ENCODE results near the gene EXOSC10. TPM values are rescaled to one million over a fixed set of nuclear protein-coding genes. Genes with fewer than 3 reads are reported as not detected.
"Not testable (repeated sequence)": the region's sequence is repeated elsewhere in the genome, so short reads cannot be mapped to it uniquely, and the experiment has no call there.

The EXOSC10 gene
- total RNA-seq, 1 donor from 2014 or later, result 104 TPM

- Mint-ChIP-seq H3K27ac (no peak overlapping the region), H3K9me3 (ENCODE audit: low read depth) (no peaks in the 10 kb centered on the region), H3K4me1 (ENCODE audit: low read depth) (peaks cover 3% of the 10 kb centered on the region), H3K4me3 (ENCODE audit: low read depth) (no peak overlapping the region), H3K27me3 (no peaks in the 10 kb centered on the region), H3K36me3 (ENCODE audit: insufficient read depth) (no peaks in the 10 kb centered on the region)
- no peak for DNase-seq (ENCODE audit: low spot score, unreplicated experiment)
- TF ChIP-seq, protein P1, sequence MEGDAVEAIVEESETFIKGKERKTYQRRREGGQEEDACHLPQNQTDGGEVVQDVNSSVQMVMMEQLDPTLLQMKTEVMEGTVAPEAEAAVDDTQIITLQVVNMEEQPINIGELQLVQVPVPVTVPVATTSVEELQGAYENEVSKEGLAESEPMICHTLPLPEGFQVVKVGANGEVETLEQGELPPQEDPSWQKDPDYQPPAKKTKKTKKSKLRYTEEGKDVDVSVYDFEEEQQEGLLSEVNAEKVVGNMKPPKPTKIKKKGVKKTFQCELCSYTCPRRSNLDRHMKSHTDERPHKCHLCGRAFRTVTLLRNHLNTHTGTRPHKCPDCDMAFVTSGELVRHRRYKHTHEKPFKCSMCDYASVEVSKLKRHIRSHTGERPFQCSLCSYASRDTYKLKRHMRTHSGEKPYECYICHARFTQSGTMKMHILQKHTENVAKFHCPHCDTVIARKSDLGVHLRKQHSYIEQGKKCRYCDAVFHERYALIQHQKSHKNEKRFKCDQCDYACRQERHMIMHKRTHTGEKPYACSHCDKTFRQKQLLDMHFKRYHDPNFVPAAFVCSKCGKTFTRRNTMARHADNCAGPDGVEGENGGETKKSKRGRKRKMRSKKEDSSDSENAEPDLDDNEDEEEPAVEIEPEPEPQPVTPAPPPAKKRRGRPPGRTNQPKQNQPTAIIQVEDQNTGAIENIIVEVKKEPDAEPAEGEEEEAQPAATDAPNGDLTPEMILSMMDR (IDR thresholded peaks at IDR 0.05; ENCODE audit: unreplicated experiment), result no peak
Observed at GRCh38 chr1:11044849-11045427, 54.7 kb downstream of the EXOSC10 start.

GRCh38 chr1:11044086-11044848, 55.4 kb downstream of the EXOSC10 start:
- no peaks in the 10 kb centered on the region for H3K27me3 Mint-ChIP-seq
- H3K36me3 Mint-ChIP-seq (ENCODE audit: insufficient read depth), result no peaks in the 10 kb centered on the region
- peaks cover 3% of the 10 kb centered on the region for H3K4me1 Mint-ChIP-seq (ENCODE audit: low read depth)
- TF ChIP-seq, protein P1 (IDR thresholded peaks at IDR 0.05; ENCODE audit: unreplicated experiment), result no peak
- DNase-seq (ENCODE audit: low spot score, unreplicated experiment), result no peak
- H3K9me3 Mint-ChIP-seq (ENCODE audit: low read depth), result no peaks in the 10 kb centered on the region
- H3K27ac Mint-ChIP-seq, result no peak overlapping the region
- no peak overlapping the region for H3K4me3 Mint-ChIP-seq (ENCODE audit: low read depth)

GRCh38 chr1:11042995-11043874, 56.4 kb downstream of the EXOSC10 start:
- no peak for DNase-seq (ENCODE audit: low spot score, unreplicated experiment)
- no peaks in the 10 kb centered on the region for H3K9me3 Mint-ChIP-seq (ENCODE audit: low read depth)
- H3K27me3 Mint-ChIP-seq, result no peaks in the 10 kb centered on the region
- TF ChIP-seq, protein P1 (IDR thresholded peaks at IDR 0.05; ENCODE audit: unreplicated experiment), result no peak
- H3K4me1 Mint-ChIP-seq (ENCODE audit: low read depth), result peaks cover 3% of the 10 kb centered on the region
- no peaks in the 10 kb centered on the region for H3K36me3 Mint-ChIP-seq (ENCODE audit: insufficient read depth)
- no peak overlapping the region for H3K4me3 Mint-ChIP-seq (ENCODE audit: low read depth)
- no peak overlapping the region for H3K27ac Mint-ChIP-seq

GRCh38 chr1:11042065-11042464, 57.6 kb downstream of the EXOSC10 start:
- TF ChIP-seq, protein P1 (IDR thresholded peaks at IDR 0.05; ENCODE audit: unreplicated experiment), result no peak
- H3K4me1 Mint-ChIP-seq (ENCODE audit: low read depth), result peaks cover 3% of the 10 kb centered on the region
- H3K36me3 Mint-ChIP-seq (ENCODE audit: insufficient read depth), result no peaks in the 10 kb centered on the region
- DNase-seq (ENCODE audit: low spot score, unreplicated experiment), result no peak
- H3K4me3 Mint-ChIP-seq (ENCODE audit: low read depth), result no peak overlapping the region
- H3K9me3 Mint-ChIP-seq (ENCODE audit: low read depth), result no peaks in the 10 kb centered on the region
- H3K27me3 Mint-ChIP-seq, result peaks cover 8% of the 10 kb centered on the region
- no peak overlapping the region for H3K27ac Mint-ChIP-seq

DNA sequence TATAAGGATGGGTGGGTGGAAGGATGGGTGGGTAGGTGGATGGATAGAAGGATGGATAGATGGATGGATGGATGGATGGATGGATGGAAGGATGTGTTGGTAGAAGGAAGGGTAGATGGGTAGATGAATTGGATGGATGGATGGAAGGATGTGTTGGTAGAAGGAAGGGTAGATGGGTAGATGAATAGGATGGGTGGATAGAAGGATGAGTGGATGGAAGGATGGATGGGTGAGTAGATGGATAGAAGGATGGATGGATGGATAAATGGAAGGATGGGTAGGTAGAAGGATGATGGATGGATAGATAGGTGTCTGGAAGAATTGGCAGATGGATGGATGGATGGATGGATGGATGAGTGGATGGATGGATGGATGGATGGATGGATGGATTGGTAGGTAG, 58.6 kb downstream of the EXOSC10 start:
- DNase-seq (ENCODE audit: low spot score, unreplicated experiment), result no peak
- Mint-ChIP-seq H3K4me3 (ENCODE audit: low read depth) (no peak overlapping the region), H3K27me3 (peaks cover 8% of the 10 kb centered on the region), H3K36me3 (ENCODE audit: insufficient read depth) (no peaks in the 10 kb centered on the region), H3K9me3 (ENCODE audit: low read depth) (no peaks in the 10 kb centered on the region), H3K27ac (no peak overlapping the region), H3K4me1 (ENCODE audit: low read depth) (peaks cover 3% of the 10 kb centered on the region)
- TF ChIP-seq, protein P1 (IDR thresholded peaks at IDR 0.05; ENCODE audit: unreplicated experiment), result no peak

DNA sequence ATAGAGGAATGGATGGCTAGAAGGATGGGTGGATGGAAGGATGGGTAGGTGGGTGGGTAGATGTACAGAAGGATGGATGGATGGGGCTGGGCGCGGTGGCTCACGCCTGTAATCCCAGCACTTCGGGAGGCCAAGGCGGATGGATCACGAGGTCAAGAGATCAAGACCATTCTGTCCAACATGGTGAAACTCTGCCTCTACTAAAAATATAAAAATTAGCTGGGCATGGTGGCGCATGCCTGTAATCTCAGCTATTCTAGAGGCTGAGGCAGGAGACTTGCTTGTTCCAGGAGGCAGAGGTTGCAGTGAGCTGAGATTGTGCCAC, 59.6 kb downstream of the EXOSC10 start:
- H3K9me3 Mint-ChIP-seq (ENCODE audit: low read depth); H3K36me3 Mint-ChIP-seq (ENCODE audit: insufficient read depth); H3K27ac Mint-ChIP-seq; H3K4me3 Mint-ChIP-seq (ENCODE audit: low read depth); H3K4me1 Mint-ChIP-seq (ENCODE audit: low read depth); DNase-seq (ENCODE audit: low spot score, unreplicated experiment); H3K27me3 Mint-ChIP-seq: not testable (repeated sequence)

Data from progenitor cell of endocrine pancreas (in vitro differentiated cells).